GM23338 (cell line): Measurements from ENCODE around the gene ATF7IP2. TPM values are rescaled to one million over a fixed set of nuclear protein-coding genes. Genes with fewer than 3 reads are reported as not detected.

ENCODE experiments used
- ATAC-seq: fragments of 200-7000 bp; cut with Tn5 transposase; 3 replicates; pipeline ENCODE4 v1.9.1; 2020
- DNase-seq: peaks from one replicate; pipeline ENCODE4 v3.0.0-alpha.2; 2015; ENCODE audit warnings: low spot score
- H2AFZ ChIP-seq: fragments of 200-600 bp; sonication (generic); 2 replicates; pipeline ENCODE4 v1.8.0; 2016; ENCODE audit warnings: antibody characterized with exemption, mild to moderate bottlenecking, moderate library complexity
- H3F3A ChIP-seq: fragments of 200-600 bp; sonication (generic); replicated peaks from 2 replicates; pipeline ENCODE4 v1.8.0; 2017; ENCODE audit warnings: antibody characterized with exemption, mixed run types, low read depth
- H3K27ac ChIP-seq: fragments of 200-600 bp; sonication (generic); 2 replicates; pipeline ENCODE4 v1.6.1; 2016; ENCODE audit warnings: low read depth
- H3K27me3 ChIP-seq: fragments of 200-600 bp; sonication (generic); 2 replicates; pipeline ENCODE4 v1.8.0; 2016; ENCODE audit warnings: mild to moderate bottlenecking, mixed run types, moderate library complexity; ENCODE audit not compliant: insufficient read depth
- H3K36me3 ChIP-seq: fragments of 200-600 bp; sonication (generic); 2 replicates; pipeline ENCODE4 v1.8.0; 2016; ENCODE audit warnings: mild to moderate bottlenecking; ENCODE audit not compliant: insufficient read depth
- H3K4me1 ChIP-seq: fragments of 200-600 bp; sonication (generic); 2 replicates; pipeline ENCODE4 v1.8.0; 2016; ENCODE audit warnings: mild to moderate bottlenecking, moderate library complexity; ENCODE audit not compliant: insufficient read depth
- H3K4me2 ChIP-seq: fragments of 200-600 bp; sonication (generic); 2 replicates; pipeline ENCODE4 v1.7.1; 2017; ENCODE audit warnings: mixed run types
- H3K4me3 ChIP-seq: fragments of 200-600 bp; sonication (generic); 2 replicates; pipeline ENCODE4 v1.6.1; 2016; ENCODE audit warnings: mixed run types
- H3K79me2 ChIP-seq: fragments of 200-600 bp; sonication (generic); replicated peaks from 2 replicates; pipeline ENCODE4 v1.8.0; 2017; ENCODE audit warnings: mild to moderate bottlenecking; ENCODE audit not compliant: insufficient read depth
- H3K9me2 ChIP-seq: fragments of 200-600 bp; sonication (generic); 2 replicates; pipeline ENCODE4 v1.8.0; 2017; ENCODE audit not compliant: insufficient read depth
- H4K20me1 ChIP-seq: fragments of 200-600 bp; sonication (generic); replicated peaks from 2 replicates; pipeline ENCODE4 v1.8.0; 2017; ENCODE audit warnings: mild to moderate bottlenecking; ENCODE audit not compliant: insufficient read depth
- H3K27ac Mint-ChIP-seq: 2 replicates; pipeline ENCODE4 v1.8.0; 2020; ENCODE audit warnings: inconsistent platforms, mild to moderate bottlenecking, moderate library complexity, mixed read lengths
- H3K27me3 Mint-ChIP-seq: 3 replicates; pipeline ENCODE4 v1.8.0; 2022; ENCODE audit warnings: low read depth, mild to moderate bottlenecking, moderate library complexity, mixed read lengths, inconsistent platforms; ENCODE audit not compliant: insufficient read depth, poor library complexity
- H3K36me3 Mint-ChIP-seq: 3 replicates; pipeline ENCODE4 v1.8.0; 2021; ENCODE audit warnings: low read depth, mild to moderate bottlenecking, inconsistent platforms, moderate library complexity, mixed read lengths
- H3K4me1 Mint-ChIP-seq: 3 replicates; pipeline ENCODE4 v1.8.0; 2020; ENCODE audit warnings: mild to moderate bottlenecking, inconsistent platforms, mixed read lengths
- H3K4me3 Mint-ChIP-seq: 3 replicates; pipeline ENCODE4 v1.8.0; 2021; ENCODE audit warnings: moderate library complexity, mild to moderate bottlenecking, inconsistent platforms, mixed read lengths
- H3K9me3 Mint-ChIP-seq: 3 replicates; pipeline ENCODE4 v1.8.0; 2020; ENCODE audit warnings: moderate library complexity, mild to moderate bottlenecking, inconsistent platforms, mixed read lengths
- CREB1 ChIP-seq: fragments of 250-450 bp; sonication (Bioruptor Pico); IDR thresholded peaks from 2 replicates; pipeline ENCODE4 v1.5.0; 2020; ENCODE audit warnings: low read depth, mild to moderate bottlenecking, moderate library complexity
- EZH2 ChIP-seq: fragments of 200-600 bp; sonication (generic); IDR thresholded peaks from one replicate; pipeline ENCODE4 v1.8.0; 2017; ENCODE audit warnings: antibody characterized with exemption, mild to moderate bottlenecking, low read depth; ENCODE audit not compliant: unreplicated experiment
- EZH2phosphoT487 ChIP-seq: fragments of 200-600 bp; sonication (generic); IDR thresholded peaks from one replicate; pipeline ENCODE4 v1.8.1; 2018; ENCODE audit warnings: antibody characterized with exemption; ENCODE audit not compliant: unreplicated experiment
- JUNB ChIP-seq: IDR thresholded peaks from one replicate; pipeline ENCODE4 v1.6.1; 2016; ENCODE audit warnings: antibody characterized with exemption; ENCODE audit not compliant: unreplicated experiment
- NANOG ChIP-seq: IDR thresholded peaks from 2 replicates; pipeline ENCODE4 v1.6.1; 2016; ENCODE audit warnings: antibody characterized with exemption, borderline replicate concordance
- POLR2AphosphoS5 ChIP-seq: IDR thresholded peaks from 2 replicates; pipeline ENCODE4 v1.6.1; 2016; ENCODE audit warnings: antibody characterized with exemption, low read depth
- STAT1 ChIP-seq: IDR thresholded peaks from one replicate; pipeline ENCODE4 v1.6.1; 2016; ENCODE audit warnings: antibody characterized with exemption; ENCODE audit not compliant: unreplicated experiment
- ZNF114 ChIP-seq: fragments of 250-450 bp; sonication (Bioruptor Pico); IDR thresholded peaks from 2 replicates; pipeline ENCODE4 v1.5.0; 2020; ENCODE audit warnings: mild to moderate bottlenecking, moderate library complexity
- ZNF331 ChIP-seq: fragments of 250-450 bp; sonication (Bioruptor Pico); IDR thresholded peaks from 2 replicates; pipeline ENCODE4 v1.5.0; 2020; ENCODE audit warnings: low read depth, mild to moderate bottlenecking, moderate library complexity
- polyA plus RNA-seq: library from polyadenylated mRNA; unstranded; fragments of >200 nt; fragmentation: Nextera tagmentation; extraction: Ambion mirVana; gene quantifications from 2 replicates; pipeline ENCODE4 v1.2.1, GENCODE V29; 2016
- total RNA-seq: library from RNA; depleted of rRNA; stranded (reverse); fragments of >200 nt; shearing (Covaris generic); gene quantifications from 2 replicates; pipeline ENCODE4 v1.2.3, GENCODE V29; 2014
- TF ChIP-seq, protein P1 (sequence below), 2 experiments: fragments of 200-600 bp in 1 of 2; sonication (generic) in 1 of 2; conservative IDR thresholded peaks; 2 replicates each; pipeline versions ENCODE4 v1.5.1 to v1.6.1; 2016 to 2017; ENCODE audit warnings: antibody characterized with exemption in 2 of 2, low read depth in 2 of 2, mild to moderate bottlenecking in 2 of 2, moderate library complexity in 1 of 2
- TF ChIP-seq, protein P2 (sequence below): fragments of 250-450 bp; sonication (Bioruptor Pico); IDR thresholded peaks from 2 replicates; pipeline ENCODE4 v1.5.0; 2020; ENCODE audit warnings: mild to moderate bottlenecking, moderate library complexity
- TF ChIP-seq, protein P3 (sequence below): IDR thresholded peaks from one replicate; pipeline ENCODE4 v1.6.1; 2018; ENCODE audit warnings: antibody characterized with exemption; ENCODE audit not compliant: unreplicated experiment
- TF ChIP-seq, protein P4 (sequence below): IDR thresholded peaks from 2 replicates; pipeline ENCODE4 v1.6.1; 2016; ENCODE audit warnings: antibody characterized with exemption

ATF7IP2 gene
- total and polyA plus RNA-seq, 2 experiments from 2014 or later, result 27.9 to 55.7 TPM

DNA sequence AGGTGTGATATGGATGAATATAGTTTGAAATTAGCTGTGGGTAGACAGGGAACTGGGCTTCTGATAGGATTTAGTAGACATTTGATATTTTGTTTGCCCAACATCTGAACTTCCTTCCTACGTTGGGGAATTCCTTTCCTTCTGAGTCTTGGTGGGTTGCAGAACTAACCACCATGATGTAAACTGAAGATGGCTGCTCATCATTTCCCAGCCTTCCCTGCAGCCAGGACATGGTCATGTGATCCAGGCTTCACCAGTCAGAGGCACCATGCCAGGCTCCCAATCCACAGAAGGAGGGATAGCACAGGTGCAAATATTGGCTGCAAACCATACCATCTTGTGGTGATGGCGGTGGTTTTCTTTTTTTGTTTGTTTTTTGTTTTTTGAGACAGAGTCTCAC lies 137.1 kb downstream of the ATF7IP2 start:
- Mint-ChIP-seq H3K4me1 (no peaks in the 10 kb centered on the region), H3K27ac (no peak overlapping the region), H3K36me3 (no peaks in the 10 kb centered on the region), H3K27me3 (peaks cover 3% of the 10 kb centered on the region), H3K9me3 (no peaks in the 10 kb centered on the region; the same call in 2 of the 3 replicates), H3K4me3 (no peak overlapping the region)
- Histone ChIP-seq H3K4me1 (no peaks in the 10 kb centered on the region), H3F3A (0 out of 2 replicates have a peak, but pooled peaks cover 2% of the 10 kb centered on the region), H4K20me1 (no peaks in the 10 kb centered on the region), H3K4me3 (no peak overlapping the region), H3K79me2 (no peaks in the 10 kb centered on the region), H3K36me3 (no peaks in the 10 kb centered on the region), H3K27ac (no peak overlapping the region), H2AFZ (no peak overlapping the region), H3K4me2 (no peak overlapping the region), H3K27me3 (no peaks in the 10 kb centered on the region), H3K9me2 (no peaks in the 10 kb centered on the region)
- TF ChIP-seq NANOG, result no peak
- TF ChIP-seq, protein P1, sequence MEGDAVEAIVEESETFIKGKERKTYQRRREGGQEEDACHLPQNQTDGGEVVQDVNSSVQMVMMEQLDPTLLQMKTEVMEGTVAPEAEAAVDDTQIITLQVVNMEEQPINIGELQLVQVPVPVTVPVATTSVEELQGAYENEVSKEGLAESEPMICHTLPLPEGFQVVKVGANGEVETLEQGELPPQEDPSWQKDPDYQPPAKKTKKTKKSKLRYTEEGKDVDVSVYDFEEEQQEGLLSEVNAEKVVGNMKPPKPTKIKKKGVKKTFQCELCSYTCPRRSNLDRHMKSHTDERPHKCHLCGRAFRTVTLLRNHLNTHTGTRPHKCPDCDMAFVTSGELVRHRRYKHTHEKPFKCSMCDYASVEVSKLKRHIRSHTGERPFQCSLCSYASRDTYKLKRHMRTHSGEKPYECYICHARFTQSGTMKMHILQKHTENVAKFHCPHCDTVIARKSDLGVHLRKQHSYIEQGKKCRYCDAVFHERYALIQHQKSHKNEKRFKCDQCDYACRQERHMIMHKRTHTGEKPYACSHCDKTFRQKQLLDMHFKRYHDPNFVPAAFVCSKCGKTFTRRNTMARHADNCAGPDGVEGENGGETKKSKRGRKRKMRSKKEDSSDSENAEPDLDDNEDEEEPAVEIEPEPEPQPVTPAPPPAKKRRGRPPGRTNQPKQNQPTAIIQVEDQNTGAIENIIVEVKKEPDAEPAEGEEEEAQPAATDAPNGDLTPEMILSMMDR (conservative IDR thresholded peaks at IDR 0.05; ENCODE audit: low read depth in 2 of 2), result no peak
- TF ChIP-seq STAT1, result no peak
- TF ChIP-seq EZH2, result no peak
- TF ChIP-seq, protein P2, sequence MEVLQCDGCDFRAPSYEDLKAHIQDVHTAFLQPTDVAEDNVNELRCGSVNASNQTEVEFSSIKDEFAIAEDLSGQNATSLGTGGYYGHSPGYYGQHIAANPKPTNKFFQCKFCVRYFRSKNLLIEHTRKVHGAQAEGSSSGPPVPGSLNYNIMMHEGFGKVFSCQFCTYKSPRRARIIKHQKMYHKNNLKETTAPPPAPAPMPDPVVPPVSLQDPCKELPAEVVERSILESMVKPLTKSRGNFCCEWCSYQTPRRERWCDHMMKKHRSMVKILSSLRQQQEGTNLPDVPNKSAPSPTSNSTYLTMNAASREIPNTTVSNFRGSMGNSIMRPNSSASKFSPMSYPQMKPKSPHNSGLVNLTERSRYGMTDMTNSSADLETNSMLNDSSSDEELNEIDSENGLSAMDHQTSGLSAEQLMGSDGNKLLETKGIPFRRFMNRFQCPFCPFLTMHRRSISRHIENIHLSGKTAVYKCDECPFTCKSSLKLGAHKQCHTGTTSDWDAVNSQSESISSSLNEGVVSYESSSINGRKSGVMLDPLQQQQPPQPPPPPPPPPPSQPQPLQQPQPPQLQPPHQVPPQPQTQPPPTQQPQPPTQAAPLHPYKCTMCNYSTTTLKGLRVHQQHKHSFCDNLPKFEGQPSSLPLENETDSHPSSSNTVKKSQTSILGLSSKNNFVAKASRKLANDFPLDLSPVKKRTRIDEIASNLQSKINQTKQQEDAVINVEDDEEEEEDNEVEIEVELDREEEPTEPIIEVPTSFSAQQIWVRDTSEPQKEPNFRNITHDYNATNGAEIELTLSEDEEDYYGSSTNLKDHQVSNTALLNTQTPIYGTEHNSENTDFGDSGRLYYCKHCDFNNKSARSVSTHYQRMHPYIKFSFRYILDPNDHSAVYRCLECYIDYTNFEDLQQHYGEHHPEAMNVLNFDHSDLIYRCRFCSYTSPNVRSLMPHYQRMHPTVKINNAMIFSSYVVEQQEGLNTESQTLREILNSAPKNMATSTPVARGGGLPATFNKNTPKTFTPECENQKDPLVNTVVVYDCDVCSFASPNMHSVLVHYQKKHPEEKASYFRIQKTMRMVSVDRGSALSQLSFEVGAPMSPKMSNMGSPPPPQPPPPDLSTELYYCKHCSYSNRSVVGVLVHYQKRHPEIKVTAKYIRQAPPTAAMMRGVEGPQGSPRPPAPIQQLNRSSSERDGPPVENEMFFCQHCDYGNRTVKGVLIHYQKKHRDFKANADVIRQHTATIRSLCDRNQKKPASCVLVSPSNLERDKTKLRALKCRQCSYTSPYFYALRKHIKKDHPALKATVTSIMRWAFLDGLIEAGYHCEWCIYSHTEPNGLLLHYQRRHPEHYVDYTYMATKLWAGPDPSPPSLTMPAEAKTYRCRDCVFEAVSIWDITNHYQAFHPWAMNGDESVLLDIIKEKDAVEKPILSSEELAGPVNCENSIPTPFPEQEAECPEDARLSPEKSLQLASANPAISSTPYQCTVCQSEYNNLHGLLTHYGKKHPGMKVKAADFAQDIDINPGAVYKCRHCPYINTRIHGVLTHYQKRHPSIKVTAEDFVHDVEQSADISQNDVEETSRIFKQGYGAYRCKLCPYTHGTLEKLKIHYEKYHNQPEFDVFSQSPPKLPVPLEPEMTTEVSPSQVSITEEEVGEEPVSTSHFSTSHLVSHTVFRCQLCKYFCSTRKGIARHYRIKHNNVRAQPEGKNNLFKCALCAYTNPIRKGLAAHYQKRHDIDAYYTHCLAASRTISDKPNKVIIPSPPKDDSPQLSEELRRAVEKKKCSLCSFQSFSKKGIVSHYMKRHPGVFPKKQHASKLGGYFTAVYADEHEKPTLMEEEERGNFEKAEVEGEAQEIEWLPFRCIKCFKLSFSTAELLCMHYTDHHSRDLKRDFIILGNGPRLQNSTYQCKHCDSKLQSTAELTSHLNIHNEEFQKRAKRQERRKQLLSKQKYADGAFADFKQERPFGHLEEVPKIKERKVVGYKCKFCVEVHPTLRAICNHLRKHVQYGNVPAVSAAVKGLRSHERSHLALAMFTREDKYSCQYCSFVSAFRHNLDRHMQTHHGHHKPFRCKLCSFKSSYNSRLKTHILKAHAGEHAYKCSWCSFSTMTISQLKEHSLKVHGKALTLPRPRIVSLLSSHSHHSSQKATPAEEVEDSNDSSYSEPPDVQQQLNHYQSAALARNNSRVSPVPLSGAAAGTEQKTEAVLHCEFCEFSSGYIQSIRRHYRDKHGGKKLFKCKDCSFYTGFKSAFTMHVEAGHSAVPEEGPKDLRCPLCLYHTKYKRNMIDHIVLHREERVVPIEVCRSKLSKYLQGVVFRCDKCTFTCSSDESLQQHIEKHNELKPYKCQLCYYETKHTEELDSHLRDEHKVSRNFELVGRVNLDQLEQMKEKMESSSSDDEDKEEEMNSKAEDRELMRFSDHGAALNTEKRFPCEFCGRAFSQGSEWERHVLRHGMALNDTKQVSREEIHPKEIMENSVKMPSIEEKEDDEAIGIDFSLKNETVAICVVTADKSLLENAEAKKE (CRISPR knock-in tag), result no peak
- no peak for TF ChIP-seq ZNF114 (CRISPR knock-in tag)
- no peak for TF ChIP-seq POLR2AphosphoS5
- TF ChIP-seq, protein P3, sequence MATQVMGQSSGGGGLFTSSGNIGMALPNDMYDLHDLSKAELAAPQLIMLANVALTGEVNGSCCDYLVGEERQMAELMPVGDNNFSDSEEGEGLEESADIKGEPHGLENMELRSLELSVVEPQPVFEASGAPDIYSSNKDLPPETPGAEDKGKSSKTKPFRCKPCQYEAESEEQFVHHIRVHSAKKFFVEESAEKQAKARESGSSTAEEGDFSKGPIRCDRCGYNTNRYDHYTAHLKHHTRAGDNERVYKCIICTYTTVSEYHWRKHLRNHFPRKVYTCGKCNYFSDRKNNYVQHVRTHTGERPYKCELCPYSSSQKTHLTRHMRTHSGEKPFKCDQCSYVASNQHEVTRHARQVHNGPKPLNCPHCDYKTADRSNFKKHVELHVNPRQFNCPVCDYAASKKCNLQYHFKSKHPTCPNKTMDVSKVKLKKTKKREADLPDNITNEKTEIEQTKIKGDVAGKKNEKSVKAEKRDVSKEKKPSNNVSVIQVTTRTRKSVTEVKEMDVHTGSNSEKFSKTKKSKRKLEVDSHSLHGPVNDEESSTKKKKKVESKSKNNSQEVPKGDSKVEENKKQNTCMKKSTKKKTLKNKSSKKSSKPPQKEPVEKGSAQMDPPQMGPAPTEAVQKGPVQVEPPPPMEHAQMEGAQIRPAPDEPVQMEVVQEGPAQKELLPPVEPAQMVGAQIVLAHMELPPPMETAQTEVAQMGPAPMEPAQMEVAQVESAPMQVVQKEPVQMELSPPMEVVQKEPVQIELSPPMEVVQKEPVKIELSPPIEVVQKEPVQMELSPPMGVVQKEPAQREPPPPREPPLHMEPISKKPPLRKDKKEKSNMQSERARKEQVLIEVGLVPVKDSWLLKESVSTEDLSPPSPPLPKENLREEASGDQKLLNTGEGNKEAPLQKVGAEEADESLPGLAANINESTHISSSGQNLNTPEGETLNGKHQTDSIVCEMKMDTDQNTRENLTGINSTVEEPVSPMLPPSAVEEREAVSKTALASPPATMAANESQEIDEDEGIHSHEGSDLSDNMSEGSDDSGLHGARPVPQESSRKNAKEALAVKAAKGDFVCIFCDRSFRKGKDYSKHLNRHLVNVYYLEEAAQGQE, result no peak
- TF ChIP-seq, protein P4, sequence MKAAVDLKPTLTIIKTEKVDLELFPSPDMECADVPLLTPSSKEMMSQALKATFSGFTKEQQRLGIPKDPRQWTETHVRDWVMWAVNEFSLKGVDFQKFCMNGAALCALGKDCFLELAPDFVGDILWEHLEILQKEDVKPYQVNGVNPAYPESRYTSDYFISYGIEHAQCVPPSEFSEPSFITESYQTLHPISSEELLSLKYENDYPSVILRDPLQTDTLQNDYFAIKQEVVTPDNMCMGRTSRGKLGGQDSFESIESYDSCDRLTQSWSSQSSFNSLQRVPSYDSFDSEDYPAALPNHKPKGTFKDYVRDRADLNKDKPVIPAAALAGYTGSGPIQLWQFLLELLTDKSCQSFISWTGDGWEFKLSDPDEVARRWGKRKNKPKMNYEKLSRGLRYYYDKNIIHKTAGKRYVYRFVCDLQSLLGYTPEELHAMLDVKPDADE, result no peak
- TF ChIP-seq ZNF331 (CRISPR knock-in tag), result no peak
- no peak for TF ChIP-seq EZH2phosphoT487
- no peak for TF ChIP-seq JUNB
- no peak for TF ChIP-seq CREB1 (CRISPR knock-in tag)
- DNase-seq (no peak), ATAC-seq (no peak)
